NCI-H774 (cell line): ENCODE results near the gene LRRC4B.

ENCODE experiments used
- DNase-seq: peaks from one replicate; lab custom pipeline; 2025; lab: John Stamatoyannopoulos, UW

Gene LRRC4B

DNA sequence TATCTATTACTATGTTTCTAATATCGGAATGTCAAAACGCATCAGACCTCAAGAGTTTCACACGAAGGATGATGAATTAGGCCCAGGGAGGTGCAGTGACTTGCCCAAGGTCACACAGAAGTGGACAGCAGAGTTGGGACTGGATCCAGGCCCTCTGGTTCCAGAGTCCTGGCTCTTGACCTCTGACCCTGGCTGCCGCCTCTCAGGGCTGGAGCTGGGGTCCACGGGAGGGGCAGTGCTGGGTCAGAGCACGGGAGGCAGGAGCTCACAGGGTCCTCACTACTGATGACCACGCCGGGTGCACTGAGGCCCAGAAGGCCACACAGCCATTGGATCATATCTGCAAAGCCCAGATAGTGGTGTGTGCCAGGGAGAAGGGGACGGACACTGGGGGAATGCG, 45.4 kb downstream of the LRRC4B start:
- no peak for DNase-seq

DNA sequence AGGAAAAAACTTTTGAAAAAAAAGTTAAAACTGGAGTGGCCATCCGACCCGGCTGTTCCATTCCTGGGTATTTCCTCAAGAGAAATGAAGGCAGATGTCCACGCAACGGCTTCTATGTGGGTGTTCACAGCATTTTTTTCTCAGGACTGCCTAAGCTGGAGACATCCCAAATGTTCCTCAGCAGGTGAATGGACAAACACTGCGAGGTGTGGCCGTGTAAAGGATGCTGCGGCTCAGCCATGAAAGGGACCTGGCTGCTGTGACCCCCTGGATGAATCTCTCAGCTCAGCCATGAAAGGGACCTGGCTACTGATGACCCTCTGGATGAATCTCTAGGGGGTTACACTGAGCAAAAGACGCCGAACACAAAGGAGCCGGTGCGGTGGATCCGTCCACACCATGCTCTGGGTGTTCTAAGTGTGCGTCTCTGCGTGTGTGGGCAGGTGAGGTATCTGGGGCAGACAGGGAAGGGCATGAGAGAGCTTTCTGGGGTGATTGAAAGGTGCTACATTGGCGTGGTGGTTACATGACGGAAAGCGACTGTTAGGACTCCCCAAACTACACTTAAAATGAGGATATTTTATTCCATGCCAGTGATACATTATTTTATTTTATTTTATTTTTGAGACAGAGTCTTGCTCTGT, 47.3 kb downstream of the LRRC4B start:
- DNase-seq = no peak

DNA sequence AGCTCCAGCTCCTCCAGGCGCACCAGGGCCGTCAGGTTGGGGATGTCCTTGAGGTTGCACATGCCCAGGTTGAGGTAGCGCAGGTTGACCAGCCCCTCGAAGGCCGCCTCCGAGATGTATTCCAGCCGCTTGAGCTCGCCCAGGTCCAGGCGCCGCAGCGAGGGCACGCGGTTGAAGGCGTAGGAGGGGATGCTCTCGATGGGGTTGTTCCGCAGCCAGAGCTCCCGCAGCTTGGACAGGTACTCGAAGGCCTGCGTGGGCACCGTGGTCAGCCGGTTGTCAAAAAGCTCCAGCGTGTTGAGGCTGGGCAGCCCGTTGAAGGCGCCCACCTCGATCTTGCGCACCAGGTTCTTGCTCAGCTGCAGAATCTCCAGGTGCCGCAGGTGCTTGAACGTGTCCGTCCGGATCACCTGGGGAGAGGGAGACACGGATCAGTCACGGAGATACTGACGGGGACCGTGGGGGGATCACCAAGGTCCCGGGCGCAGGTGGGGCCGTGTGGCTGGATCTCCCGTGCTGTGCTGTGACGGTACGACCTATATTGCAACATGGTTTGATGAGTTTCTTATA, 49.1 kb downstream of the LRRC4B start:
- no peak for DNase-seq

- DNase-seq = no peak
These were observed 49.9 kb downstream of the LRRC4B start for GRCh38 chr19:50518091-50519005.

DNA sequence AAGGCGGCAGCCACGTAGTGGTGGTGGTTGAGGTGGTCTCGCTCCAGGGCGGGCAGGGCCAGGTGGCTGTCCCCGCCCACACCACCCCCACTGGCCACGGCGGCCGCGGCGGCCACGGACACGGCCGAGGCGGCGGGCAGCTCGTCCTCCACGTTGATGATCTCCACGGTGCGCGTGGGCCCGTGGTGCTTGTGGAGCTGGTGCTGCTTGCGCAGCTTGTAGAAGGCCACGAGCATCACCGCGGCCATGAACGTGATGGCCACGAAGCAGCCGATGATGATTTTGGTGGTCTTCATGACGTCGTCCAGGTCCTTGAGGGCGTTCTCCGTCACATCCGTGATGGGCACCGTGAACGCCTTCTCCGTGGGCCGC, 50.5 kb downstream of the LRRC4B start:
- DNase-seq = no peak

- no peak for DNase-seq
These were observed 51.1 kb downstream of the LRRC4B start for GRCh38 chr19:50516964-50517703.

DNA sequence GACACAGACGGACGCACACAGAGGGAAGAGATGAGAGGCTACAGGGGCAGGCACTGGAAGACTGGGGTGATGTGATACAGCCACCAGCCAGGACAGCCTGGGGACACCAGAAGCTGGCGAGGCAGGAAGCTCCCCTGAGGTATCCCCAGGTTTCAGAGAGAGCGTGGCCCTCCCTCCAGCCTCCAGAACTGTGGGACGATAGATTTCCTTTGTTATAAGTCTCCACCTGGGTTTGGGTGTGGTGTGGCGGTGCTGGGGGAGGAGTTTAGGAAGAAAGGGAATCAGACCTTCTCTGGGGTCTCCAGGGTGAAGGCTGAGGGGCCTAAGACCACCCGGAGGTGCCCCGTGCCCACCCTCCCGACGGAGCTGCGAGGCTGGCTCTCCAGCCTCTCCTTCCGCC, 51.8 kb downstream of the LRRC4B start:
- DNase-seq = no peak

- DNase-seq = no peak
These were observed 53.1 kb downstream of the LRRC4B start for GRCh38 chr19:50515168-50515561.

- DNase-seq = no peak
These were observed 53.7 kb downstream of the LRRC4B start for GRCh38 chr19:50514346-50515167.

- no peak for DNase-seq
These were observed 54.4 kb downstream of the LRRC4B start, which contains the start of gene ASPDH for GRCh38 chr19:50513746-50514345. Gene ASPDH, minus strand, starts transcription at chr19:50513913. Its CDS starts 90 bp downstream, at chr19:50513823.

GRCh38 chr19:50512999-50513745, 55.1 kb downstream of the LRRC4B start:
- DNase-seq = no peak

- no peak for DNase-seq
These were observed 55.9 kb downstream of the LRRC4B start for GRCh38 chr19:50512112-50512998.

GRCh38 chr19:50511069-50511822, 57.0 kb downstream of the LRRC4B start, which contains the start of gene JOSD2:
Gene JOSD2, minus strand, starts transcription at chr19:50511191. Its CDS starts 760 bp downstream, at chr19:50510431.
- peak; percentile 98 for DNase-seq

- DNase-seq = no peak
These were observed 57.6 kb downstream of the LRRC4B start for GRCh38 chr19:50510700-50511068.

DNA sequence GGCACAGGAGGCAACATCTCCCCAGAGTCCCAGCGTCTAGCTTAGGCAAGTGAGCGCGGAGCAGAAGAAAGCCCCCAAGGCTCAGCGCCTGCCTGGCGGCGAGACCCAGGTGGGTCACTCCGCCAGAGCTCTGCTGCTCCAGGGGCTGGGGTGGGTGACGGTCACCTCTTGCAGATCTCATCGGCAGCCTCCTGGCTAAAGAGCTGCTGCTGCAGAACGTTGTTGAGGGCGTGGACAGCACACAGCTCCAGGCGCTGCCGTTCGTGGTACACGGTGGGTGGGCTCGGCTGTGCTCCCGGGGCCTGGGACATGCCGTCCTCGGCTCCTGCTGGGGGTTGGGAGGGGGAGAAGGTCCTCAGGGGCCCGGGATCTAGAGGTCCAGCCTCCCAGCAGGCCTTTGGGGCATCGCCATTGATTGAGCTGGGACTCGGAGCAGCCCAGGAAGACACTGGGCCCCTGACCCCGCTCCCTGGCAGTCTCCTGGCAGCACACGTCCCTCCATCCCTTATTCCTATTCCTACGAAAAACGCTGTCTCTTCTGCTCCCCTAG, 58.0 kb downstream of the LRRC4B start:
- no peak for DNase-seq

GRCh38 chr19:50509366-50509765, 58.9 kb downstream of the LRRC4B start:
- DNase-seq = no peak

GRCh38 chr19:50508843-50509190, 59.4 kb downstream of the LRRC4B start:
- no peak for DNase-seq

DNA sequence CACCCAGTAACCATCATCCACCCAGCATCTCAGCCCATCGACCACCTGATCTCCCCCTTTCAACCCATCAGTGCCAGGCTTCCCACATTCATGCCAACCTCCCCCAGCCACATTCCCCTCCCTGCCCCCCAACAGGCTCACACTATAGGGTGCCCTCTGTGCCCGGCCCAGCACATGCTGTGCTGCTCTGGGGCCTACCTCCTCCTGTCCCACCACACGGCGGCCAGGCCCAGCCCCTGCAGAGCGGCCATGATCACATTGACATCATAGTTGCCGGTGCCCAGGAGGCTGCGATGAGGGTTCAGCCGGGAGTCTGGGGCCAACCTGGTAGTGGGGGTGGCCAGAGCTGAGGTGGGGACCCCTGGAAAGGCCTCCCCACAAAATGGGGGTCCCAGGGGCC, 60.9 kb downstream of the LRRC4B start:
- DNase-seq = no peak
